Upper lobe of left lung (tissue), 4 donors: ENCODE results near the gene ARID3B.

Experiments used
- CTCF ChIP-seq, 6 experiments: fragments of 450-650 bp in 4 of 6; fragments of 200-600 bp in 2 of 6; sonication (generic) in 2 of 6; IDR thresholded peaks; one replicate each; pipeline ENCODE4 v1.5.1; 2016 to 2019; ENCODE audit warnings: antibody characterized with exemption in 6 of 6
- EP300 ChIP-seq, 4 donors: sonication (generic); formaldehyde crosslinking; IDR thresholded peaks; one replicate each; pipeline ENCODE4 v1.5.1; 2017; ENCODE audit warnings: antibody characterized with exemption in 4 of 4, control low read depth in 2 of 4

GRCh38 chr15:74528876-74529275 is 12.1 kb upstream of the ARID3B start:
- TF ChIP-seq EP300 (IDR thresholded peaks at IDR 0.05) = no peak
- no peak for TF ChIP-seq CTCF (IDR thresholded peaks at IDR 0.05)
